ENCODE data around the gene FHOD3. TPM values are rescaled to one million over a fixed set of nuclear protein-coding genes. Genes with fewer than 3 reads are reported as not detected.
A peak's percentile ranks its signal among the peaks of the same experiment; 100 is the strongest.

Gene FHOD3
- total RNA-seq, 1 experiment from 2014 or later = 0.10 TPM

DNA sequence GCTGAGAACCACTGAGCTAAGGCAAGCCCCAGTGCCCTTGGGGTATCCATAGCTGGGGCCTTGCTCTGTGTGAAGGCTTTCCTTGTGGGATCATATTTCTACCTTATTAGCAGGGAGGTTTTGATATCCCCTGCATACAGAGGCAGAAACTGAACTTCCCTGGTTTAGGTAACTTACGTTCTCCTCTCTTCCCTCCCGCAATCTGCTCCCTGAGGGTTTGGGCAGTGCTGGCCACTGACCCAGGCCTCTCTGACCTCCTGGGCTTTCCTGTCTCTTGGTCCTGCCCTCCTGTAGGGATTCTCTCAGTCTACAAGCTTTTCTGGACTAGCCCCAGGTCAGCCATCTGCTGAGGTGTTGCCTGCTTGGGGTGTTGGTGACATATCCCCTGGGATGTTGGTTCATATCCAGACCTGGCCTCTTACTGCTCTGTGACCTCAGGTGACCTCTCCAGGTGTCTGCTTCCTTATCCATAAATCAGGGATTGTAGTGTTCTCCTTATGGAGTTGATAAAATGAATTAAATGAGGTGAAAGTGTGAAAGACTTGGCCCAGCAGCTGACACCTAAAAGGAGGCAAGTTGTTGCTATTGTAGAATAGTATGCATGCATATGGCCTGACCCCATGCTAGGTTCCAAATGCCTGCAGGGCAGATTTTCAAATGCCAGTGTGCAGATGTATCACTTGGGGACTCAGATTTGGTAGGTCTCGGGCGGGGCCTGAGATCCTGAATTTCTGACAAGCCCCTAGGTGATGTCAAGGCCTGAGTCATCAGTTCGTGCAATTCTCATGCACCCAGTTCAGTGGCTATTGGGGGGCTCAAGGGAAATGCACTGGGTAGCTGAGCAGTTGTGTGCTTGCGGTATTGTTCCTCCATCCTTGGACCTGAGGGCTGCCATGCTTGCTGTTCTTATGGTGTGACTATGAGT is 106.6 kb downstream of the FHOD3 start:
- Histone ChIP-seq H3K9me3 (replicated peaks) (no peaks in the 10 kb centered on the region), H3K4me1 (no peaks in the 10 kb centered on the region), H3K27ac (no peak overlapping the region), H3K36me3 (no peaks in the 10 kb centered on the region), H3K27me3 (no peaks in the 10 kb centered on the region), H3K4me3 (no peak overlapping the region)
- DNase-seq = no peak

DNA sequence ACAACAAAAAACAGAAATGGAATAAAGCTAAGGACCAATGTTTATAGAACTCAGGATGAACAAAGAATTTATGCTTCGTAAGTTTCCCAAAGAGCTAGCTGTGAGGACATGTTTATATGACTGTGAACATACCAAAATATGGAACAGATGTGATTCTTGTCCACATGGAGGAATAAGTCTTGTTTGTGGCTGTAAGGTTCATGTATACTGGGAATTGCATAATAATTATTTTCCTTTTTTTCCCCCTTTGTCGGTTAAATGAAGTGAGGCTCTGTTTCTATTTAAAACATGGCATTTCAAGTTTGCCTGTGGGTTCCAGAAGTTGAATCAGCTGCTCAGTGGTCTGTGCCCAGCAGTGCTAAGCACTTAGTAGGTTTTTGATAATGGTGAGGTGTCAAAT is 108.1 kb downstream of the FHOD3 start:
- H3K4me1 ChIP-seq = no peaks in the 10 kb centered on the region
- H3K9me3 ChIP-seq (replicated peaks) = no peaks in the 10 kb centered on the region
- no peak overlapping the region for H3K27ac ChIP-seq
- no peak overlapping the region for H3K4me3 ChIP-seq
- DNase-seq = no peak
- no peaks in the 10 kb centered on the region for H3K36me3 ChIP-seq
- H3K27me3 ChIP-seq = no peaks in the 10 kb centered on the region

GRCh38 chr18:36406805-36407204 is 109.3 kb downstream of the FHOD3 start:
- Histone ChIP-seq H3K4me3 (no peak overlapping the region), H3K9me3 (replicated peaks) (no peaks in the 10 kb centered on the region), H3K27me3 (no peaks in the 10 kb centered on the region), H3K4me1 (no peaks in the 10 kb centered on the region), H3K27ac (no peak overlapping the region), H3K36me3 (no peaks in the 10 kb centered on the region)
- DNase-seq = no peak

GRCh38 chr18:36408606-36409005 is 111.1 kb downstream of the FHOD3 start:
- DNase-seq = no peak
- Histone ChIP-seq H3K4me1 (no peaks in the 10 kb centered on the region), H3K4me3 (no peak overlapping the region), H3K9me3 (replicated peaks) (no peaks in the 10 kb centered on the region), H3K36me3 (no peaks in the 10 kb centered on the region), H3K27me3 (no peaks in the 10 kb centered on the region), H3K27ac (no peak overlapping the region)

GRCh38 chr18:36409779-36410178 is 112.3 kb downstream of the FHOD3 start:
- Histone ChIP-seq H3K36me3 (no peaks in the 10 kb centered on the region), H3K27me3 (no peaks in the 10 kb centered on the region), H3K4me1 (no peaks in the 10 kb centered on the region), H3K4me3 (no peak overlapping the region), H3K9me3 (replicated peaks) (no peaks in the 10 kb centered on the region), H3K27ac (no peak overlapping the region)
- DNase-seq = no peak

DNA sequence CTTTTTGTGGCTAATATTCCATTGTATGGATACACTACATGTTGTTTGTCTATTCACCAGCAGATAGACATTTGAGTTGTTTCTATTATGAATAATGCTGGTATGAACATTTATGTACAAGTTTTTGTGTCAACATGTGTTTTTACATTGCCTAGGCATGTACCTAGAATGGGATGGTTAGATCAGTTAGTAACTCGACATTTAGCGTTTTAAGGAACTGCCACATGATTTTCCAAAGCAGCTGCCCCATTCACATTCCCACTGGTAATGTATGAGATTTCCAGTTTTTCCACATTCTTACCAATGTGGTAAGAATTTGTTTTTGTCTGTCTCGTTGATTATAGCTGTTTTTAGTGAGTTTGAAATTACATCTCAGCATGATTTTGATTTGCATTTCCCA is 112.8 kb downstream of the FHOD3 start:
- no peak for DNase-seq
- H3K27me3 ChIP-seq = no peaks in the 10 kb centered on the region
- no peaks in the 10 kb centered on the region for H3K36me3 ChIP-seq
- H3K4me1 ChIP-seq = no peaks in the 10 kb centered on the region
- H3K9me3 ChIP-seq (replicated peaks) = no peaks in the 10 kb centered on the region
- no peak overlapping the region for H3K27ac ChIP-seq
- no peak overlapping the region for H3K4me3 ChIP-seq

DNA sequence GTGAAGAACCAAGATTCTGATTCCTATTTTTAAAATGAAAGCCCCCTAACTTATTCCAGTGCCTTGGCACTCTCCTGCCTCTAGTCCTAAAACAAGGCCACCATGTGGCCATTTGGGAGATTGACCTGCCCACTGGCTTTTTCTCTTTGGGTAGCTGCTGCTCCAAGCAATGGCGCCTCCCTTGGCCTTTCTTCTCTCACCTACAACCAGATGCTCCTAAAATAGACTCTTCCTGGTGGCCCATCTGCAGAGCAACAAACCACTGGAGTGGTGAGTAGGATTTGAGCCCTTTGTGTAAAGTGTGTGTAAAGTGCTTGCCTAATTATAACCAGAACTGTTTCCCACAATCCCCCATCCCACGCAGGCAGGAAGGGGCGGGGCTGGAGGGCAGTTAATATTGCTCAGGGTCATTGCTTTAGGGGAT is 114.2 kb downstream of the FHOD3 start:
- Histone ChIP-seq H3K4me3 (no peak overlapping the region), H3K36me3 (no peaks in the 10 kb centered on the region), H3K27me3 (no peaks in the 10 kb centered on the region), H3K9me3 (replicated peaks) (no peaks in the 10 kb centered on the region), H3K27ac (no peak overlapping the region), H3K4me1 (no peaks in the 10 kb centered on the region)
- DNase-seq = peak; percentile 6 to 17

GRCh38 chr18:36412778-36413177 is 115.3 kb downstream of the FHOD3 start:
- no peak overlapping the region for H3K27ac ChIP-seq
- H3K4me1 ChIP-seq = no peaks in the 10 kb centered on the region
- no peak overlapping the region for H3K4me3 ChIP-seq
- no peak for DNase-seq
- no peaks in the 10 kb centered on the region for H3K9me3 ChIP-seq (replicated peaks)
- no peaks in the 10 kb centered on the region for H3K36me3 ChIP-seq
- no peaks in the 10 kb centered on the region for H3K27me3 ChIP-seq

DNA sequence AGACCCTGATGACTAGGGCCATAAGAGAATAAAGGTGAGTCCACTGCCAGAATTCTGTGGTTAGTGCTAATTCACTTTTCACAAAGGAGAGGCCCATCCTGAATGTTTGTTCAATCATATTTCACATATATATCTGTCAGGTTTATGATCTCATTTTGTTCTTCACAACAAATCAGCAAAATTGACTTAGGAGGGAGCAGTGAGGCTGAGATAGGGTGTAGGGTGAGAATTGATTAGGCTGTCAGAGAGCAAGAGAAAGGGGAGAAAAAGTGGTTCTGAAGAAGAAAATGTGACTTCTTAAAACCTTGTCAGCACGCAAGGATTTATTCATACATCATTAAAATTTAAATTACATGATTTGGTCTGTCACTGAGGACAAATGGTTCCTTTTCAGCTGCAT is 117.7 kb downstream of the FHOD3 start:
- no peak overlapping the region for H3K4me3 ChIP-seq
- H3K36me3 ChIP-seq = no peaks in the 10 kb centered on the region
- H3K9me3 ChIP-seq (replicated peaks) = no peaks in the 10 kb centered on the region
- DNase-seq = no peak
- no peak overlapping the region for H3K27ac ChIP-seq
- H3K27me3 ChIP-seq = no peaks in the 10 kb centered on the region
- no peaks in the 10 kb centered on the region for H3K4me1 ChIP-seq

DNA sequence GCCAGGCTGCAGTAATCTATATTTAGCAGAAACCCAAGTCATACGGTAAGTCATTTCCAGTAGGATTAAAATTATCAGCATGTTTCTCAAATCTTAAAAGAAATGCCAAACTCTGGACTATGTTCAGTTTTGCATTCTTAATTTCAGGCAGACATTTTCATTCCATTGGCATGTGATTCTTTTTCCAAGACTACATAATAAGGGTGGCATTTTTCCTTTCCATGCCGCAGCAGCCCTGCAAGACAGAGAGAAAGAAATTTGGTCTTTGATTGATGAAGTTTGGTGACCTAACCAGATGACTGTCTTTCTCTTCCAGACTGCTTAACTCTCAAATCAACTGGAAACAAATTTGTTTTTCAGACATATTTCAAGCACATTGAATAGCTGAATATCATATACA is 118.1 kb downstream of the FHOD3 start:
- no peaks in the 10 kb centered on the region for H3K9me3 ChIP-seq (replicated peaks)
- no peaks in the 10 kb centered on the region for H3K27me3 ChIP-seq
- DNase-seq = no peak
- H3K4me3 ChIP-seq = no peak overlapping the region
- H3K4me1 ChIP-seq = no peaks in the 10 kb centered on the region
- no peak overlapping the region for H3K27ac ChIP-seq
- no peaks in the 10 kb centered on the region for H3K36me3 ChIP-seq

GRCh38 chr18:36419188-36419899 is 121.8 kb downstream of the FHOD3 start:
- Histone ChIP-seq H3K27ac (no peak overlapping the region), H3K4me3 (no peak overlapping the region), H3K27me3 (no peaks in the 10 kb centered on the region), H3K9me3 (replicated peaks) (no peaks in the 10 kb centered on the region), H3K4me1 (no peaks in the 10 kb centered on the region), H3K36me3 (no peaks in the 10 kb centered on the region)
- no peak for DNase-seq

GRCh38 chr18:36419900-36420531 is 122.5 kb downstream of the FHOD3 start:
- H3K9me3 ChIP-seq (replicated peaks) = no peaks in the 10 kb centered on the region
- H3K36me3 ChIP-seq = no peaks in the 10 kb centered on the region
- no peaks in the 10 kb centered on the region for H3K27me3 ChIP-seq
- DNase-seq = no peak
- no peak overlapping the region for H3K27ac ChIP-seq
- no peak overlapping the region for H3K4me3 ChIP-seq
- H3K4me1 ChIP-seq = no peaks in the 10 kb centered on the region

DNA sequence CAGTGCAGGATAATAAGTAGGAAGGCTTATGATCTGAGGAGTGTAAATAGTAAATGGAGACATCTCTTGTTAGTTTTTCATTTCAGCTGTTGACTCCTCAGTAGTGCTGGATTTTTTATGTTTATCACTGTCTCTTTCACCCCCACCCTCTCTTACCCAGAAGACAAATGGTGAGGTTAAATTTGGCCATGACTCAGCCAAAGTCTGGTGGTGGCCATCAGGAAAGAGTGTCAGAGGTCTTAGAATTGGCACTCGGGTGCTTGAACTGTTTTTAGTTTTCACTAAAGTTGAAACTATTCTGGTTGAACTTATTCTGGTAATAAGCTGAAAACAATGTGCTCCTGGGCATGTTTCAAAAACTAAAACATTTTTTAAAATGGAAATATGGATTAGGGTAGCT is 123.3 kb downstream of the FHOD3 start:
- H3K4me1 ChIP-seq = no peaks in the 10 kb centered on the region
- H3K27ac ChIP-seq = no peak overlapping the region
- H3K27me3 ChIP-seq = no peaks in the 10 kb centered on the region
- H3K4me3 ChIP-seq = no peak overlapping the region
- no peak for DNase-seq
- H3K36me3 ChIP-seq = no peaks in the 10 kb centered on the region
- no peaks in the 10 kb centered on the region for H3K9me3 ChIP-seq (replicated peaks)

- Histone ChIP-seq H3K27ac (no peak overlapping the region), H3K9me3 (replicated peaks) (no peaks in the 10 kb centered on the region), H3K36me3 (no peaks in the 10 kb centered on the region), H3K4me3 (no peak overlapping the region), H3K4me1 (no peaks in the 10 kb centered on the region), H3K27me3 (no peaks in the 10 kb centered on the region)
- DNase-seq = no peak
Observed at GRCh38 chr18:36424741-36425142, 127.2 kb downstream of the FHOD3 start.

- Histone ChIP-seq H3K27me3 (no peaks in the 10 kb centered on the region), H3K36me3 (no peaks in the 10 kb centered on the region), H3K9me3 (replicated peaks) (no peaks in the 10 kb centered on the region), H3K27ac (no peak overlapping the region), H3K4me1 (no peaks in the 10 kb centered on the region), H3K4me3 (no peak overlapping the region)
- no peak for DNase-seq
Observed at GRCh38 chr18:36427369-36427768, 129.9 kb downstream of the FHOD3 start.
